MM.1S (cell line): ENCODE data around the gene TSPAN3.

ENCODE experiments used
- DNase-seq: peaks from one replicate; pipeline ENCODE4 v3.0.0-alpha.2; 2015
- H2AFZ ChIP-seq: fragments of 300-600 bp; sonication (generic); 2 replicates; pipeline ENCODE4 v1.6.0; 2016; ENCODE audit warnings: antibody characterized with exemption, low read length
- H3F3A ChIP-seq: fragments of 300-600 bp; sonication (generic); 2 replicates; pipeline ENCODE4 v1.6.1; 2016; ENCODE audit warnings: mild to moderate bottlenecking, antibody characterized with exemption, low read length, moderate library complexity, mixed read lengths; ENCODE audit not compliant: insufficient read depth
- H3K27ac ChIP-seq: fragments of 300-600 bp; sonication (generic); 2 replicates; pipeline ENCODE4 v1.5.1; 2016; ENCODE audit warnings: mild to moderate bottlenecking, low read length
- H3K27me3 ChIP-seq: fragments of 300-600 bp; sonication (generic); replicated peaks from 2 replicates; pipeline ENCODE4 v1.6.0; 2016; ENCODE audit warnings: low read length; ENCODE audit not compliant: insufficient read depth
- H3K36me3 ChIP-seq: fragments of 300-600 bp; sonication (generic); replicated peaks from 2 replicates; pipeline ENCODE4 v1.6.1; 2016; ENCODE audit warnings: mild to moderate bottlenecking, low read length, mixed read lengths; ENCODE audit not compliant: insufficient read depth
- H3K4me1 ChIP-seq: fragments of 300-600 bp; sonication (generic); 2 replicates; pipeline ENCODE4 v1.6.1; 2016; ENCODE audit warnings: low read length, mixed read lengths
- H3K4me2 ChIP-seq: fragments of 300-600 bp; sonication (generic); 2 replicates; pipeline ENCODE4 v1.6.0; 2016; ENCODE audit warnings: low read depth, low read length
- H3K4me3 ChIP-seq: fragments of 300-600 bp; sonication (generic); 2 replicates; pipeline ENCODE4 v1.5.1; 2016; ENCODE audit warnings: low read length, mixed read lengths
- H3K79me2 ChIP-seq: fragments of 300-600 bp; sonication (generic); 2 replicates; pipeline ENCODE4 v1.6.1; 2016; ENCODE audit warnings: mixed run types, low read length, mixed read lengths
- H3K9ac ChIP-seq: fragments of 300-600 bp; sonication (generic); 2 replicates; pipeline ENCODE4 v1.6.1; 2016; ENCODE audit warnings: low read length, mixed read lengths
- H3K9me2 ChIP-seq: fragments of 300-600 bp; sonication (generic); replicated peaks from 2 replicates; pipeline ENCODE4 v1.6.1; 2016; ENCODE audit warnings: mild to moderate bottlenecking, low read length, mixed read lengths; ENCODE audit not compliant: insufficient read depth
- H3K9me3 ChIP-seq: fragments of 300-600 bp; sonication (generic); replicated peaks from 2 replicates; pipeline ENCODE4 v1.6.1; 2016; ENCODE audit warnings: mild to moderate bottlenecking, low read length, mixed read lengths; ENCODE audit not compliant: insufficient read depth
- H4K20me1 ChIP-seq: fragments of 300-600 bp; sonication (generic); 2 replicates; pipeline ENCODE4 v1.6.1; 2016; ENCODE audit warnings: mild to moderate bottlenecking, low read length, moderate library complexity, mixed read lengths; ENCODE audit not compliant: insufficient read depth
- EZH2 ChIP-seq: fragments of 300-600 bp; sonication (generic); optimal IDR thresholded peaks from 2 replicates; pipeline ENCODE3; 2017; ENCODE audit warnings: low read depth, mild to moderate bottlenecking, antibody characterized with exemption, low read length, mixed read lengths
- EZH2phosphoT487 ChIP-seq: fragments of 300-600 bp; sonication (generic); IDR thresholded peaks from 2 replicates; pipeline ENCODE4 v1.6.1; 2018; ENCODE audit warnings: antibody characterized with exemption, low read length
- TF ChIP-seq, protein P1 (sequence below): fragments of 300-600 bp; sonication (generic); IDR thresholded peaks from 2 replicates; pipeline ENCODE4 v1.5.1; 2016; ENCODE audit warnings: antibody characterized with exemption, low read length, mixed read lengths

TSPAN3 gene

DNA sequence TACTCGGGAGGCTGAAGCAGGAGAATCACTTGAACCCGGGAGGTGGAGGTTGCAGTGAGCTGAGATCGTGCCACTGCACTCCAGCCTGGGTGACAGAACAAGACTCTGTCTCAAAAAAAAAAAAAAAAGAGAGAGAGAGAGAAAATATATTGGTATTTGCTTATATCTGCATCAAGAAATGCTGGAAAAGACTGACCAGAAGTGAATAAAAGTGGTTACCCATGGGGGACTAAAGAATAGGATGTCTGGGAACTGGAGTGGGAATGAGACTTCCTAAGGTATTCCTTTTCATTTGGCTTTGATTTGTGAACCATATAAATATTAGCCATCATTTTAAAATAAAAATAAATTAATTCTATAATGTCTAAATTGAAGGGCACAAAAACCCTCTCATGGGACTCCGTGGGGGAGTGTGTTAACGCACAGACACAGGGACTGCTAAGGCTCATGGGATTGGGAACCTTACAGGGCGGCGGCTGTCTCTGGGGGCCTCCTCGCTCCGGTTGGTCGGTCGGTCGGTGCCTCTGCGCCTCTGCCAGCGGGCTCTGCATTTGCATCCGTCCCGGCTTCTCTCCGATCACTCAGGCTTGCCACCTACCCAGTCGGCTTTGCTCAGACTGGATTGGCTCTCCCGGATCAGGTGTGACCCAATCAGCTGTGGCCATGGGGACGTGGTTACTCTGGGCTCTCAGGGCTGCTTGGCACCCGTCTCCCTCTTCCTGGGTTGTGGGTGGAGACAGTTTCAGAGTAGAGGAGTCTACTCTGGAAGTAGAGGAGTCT is 12.7 kb upstream of the TSPAN3 start:
- Histone ChIP-seq H3K79me2 (no peaks in the 10 kb centered on the region), H3K9ac (no peak overlapping the region), H3K27me3 (no peaks in the 10 kb centered on the region), H2AFZ (no peak overlapping the region), H3K4me3 (no peak overlapping the region), H3K4me1 (no peaks in the 10 kb centered on the region), H3K27ac (no peak overlapping the region), H3K9me2 (no peaks in the 10 kb centered on the region), H4K20me1 (no peaks in the 10 kb centered on the region), H3F3A (no peaks in the 10 kb centered on the region), H3K9me3 (no peaks in the 10 kb centered on the region), H3K36me3 (no peaks in the 10 kb centered on the region), H3K4me2 (no peak overlapping the region)
- no peak for TF ChIP-seq EZH2phosphoT487
- TF ChIP-seq, protein P1, sequence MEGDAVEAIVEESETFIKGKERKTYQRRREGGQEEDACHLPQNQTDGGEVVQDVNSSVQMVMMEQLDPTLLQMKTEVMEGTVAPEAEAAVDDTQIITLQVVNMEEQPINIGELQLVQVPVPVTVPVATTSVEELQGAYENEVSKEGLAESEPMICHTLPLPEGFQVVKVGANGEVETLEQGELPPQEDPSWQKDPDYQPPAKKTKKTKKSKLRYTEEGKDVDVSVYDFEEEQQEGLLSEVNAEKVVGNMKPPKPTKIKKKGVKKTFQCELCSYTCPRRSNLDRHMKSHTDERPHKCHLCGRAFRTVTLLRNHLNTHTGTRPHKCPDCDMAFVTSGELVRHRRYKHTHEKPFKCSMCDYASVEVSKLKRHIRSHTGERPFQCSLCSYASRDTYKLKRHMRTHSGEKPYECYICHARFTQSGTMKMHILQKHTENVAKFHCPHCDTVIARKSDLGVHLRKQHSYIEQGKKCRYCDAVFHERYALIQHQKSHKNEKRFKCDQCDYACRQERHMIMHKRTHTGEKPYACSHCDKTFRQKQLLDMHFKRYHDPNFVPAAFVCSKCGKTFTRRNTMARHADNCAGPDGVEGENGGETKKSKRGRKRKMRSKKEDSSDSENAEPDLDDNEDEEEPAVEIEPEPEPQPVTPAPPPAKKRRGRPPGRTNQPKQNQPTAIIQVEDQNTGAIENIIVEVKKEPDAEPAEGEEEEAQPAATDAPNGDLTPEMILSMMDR, result no peak
- TF ChIP-seq EZH2, result no peak
- no peak for DNase-seq

DNA sequence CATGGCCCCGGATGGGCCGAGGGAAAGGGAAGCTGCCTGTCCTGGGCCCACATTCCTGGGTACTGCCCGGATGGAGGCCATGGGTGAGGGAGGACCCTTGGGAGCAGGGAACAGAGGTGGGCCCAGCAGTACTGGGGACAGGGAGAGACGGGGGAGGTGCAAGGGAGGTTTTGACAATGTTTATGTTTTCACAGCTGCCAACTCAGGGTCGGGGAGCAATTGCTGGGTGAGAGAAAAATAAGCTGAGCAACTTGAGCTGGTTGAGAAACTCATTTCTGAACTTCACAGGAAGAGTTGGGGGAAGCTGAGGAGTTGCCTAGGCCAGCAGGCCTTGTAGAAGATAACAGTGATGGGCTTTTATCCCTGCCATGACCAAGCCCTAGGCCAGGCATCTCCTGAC is 11.1 kb upstream of the TSPAN3 start:
- H3K9me3 ChIP-seq, result no peaks in the 10 kb centered on the region
- H3K9ac ChIP-seq, result no peak overlapping the region
- no peak for TF ChIP-seq EZH2
- no peaks in the 10 kb centered on the region for H3K27me3 ChIP-seq
- no peak overlapping the region for H3K27ac ChIP-seq
- no peaks in the 10 kb centered on the region for H4K20me1 ChIP-seq
- H3K79me2 ChIP-seq, result no peaks in the 10 kb centered on the region
- no peaks in the 10 kb centered on the region for H3K4me1 ChIP-seq
- H3K36me3 ChIP-seq, result no peaks in the 10 kb centered on the region
- DNase-seq, result no peak
- no peaks in the 10 kb centered on the region for H3K9me2 ChIP-seq
- no peaks in the 10 kb centered on the region for H3F3A ChIP-seq
- H3K4me3 ChIP-seq, result no peak overlapping the region
- H2AFZ ChIP-seq, result no peak overlapping the region
- H3K4me2 ChIP-seq, result no peak overlapping the region

DNA sequence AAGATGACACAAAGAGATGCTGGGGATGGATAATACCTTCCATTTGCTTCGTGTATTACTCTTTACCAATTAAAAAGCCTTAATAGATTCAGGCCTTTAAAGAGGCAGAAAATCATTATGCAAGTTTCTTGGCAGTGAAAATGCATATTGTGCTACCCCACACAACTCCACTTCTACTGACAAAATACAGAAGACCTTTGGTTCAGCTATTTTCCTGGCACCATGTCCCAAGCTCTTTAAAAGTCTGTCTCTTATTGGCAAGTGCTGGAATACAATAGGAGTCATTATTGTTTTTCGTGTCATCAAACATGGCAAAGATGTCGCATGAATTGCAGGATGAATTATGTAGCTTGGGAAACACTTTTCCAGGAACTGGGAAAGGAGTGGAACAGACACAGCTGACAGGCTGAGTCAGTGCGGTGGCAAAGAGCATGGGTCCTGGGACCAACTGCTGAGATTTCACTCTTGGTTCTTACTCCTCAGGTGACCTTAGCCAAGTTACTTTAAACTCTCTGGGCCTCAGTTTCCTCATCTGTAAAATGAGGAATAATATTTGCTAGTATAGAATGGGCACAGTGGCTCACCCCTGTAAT is 5.5 kb upstream of the TSPAN3 start:
- TF ChIP-seq EZH2phosphoT487 (no peak), EZH2 (no peak)
- TF ChIP-seq, protein P1, result no peak
- no peaks in the 10 kb centered on the region; the same call in 1 of the 2 replicates for H3K27me3 ChIP-seq

DNA sequence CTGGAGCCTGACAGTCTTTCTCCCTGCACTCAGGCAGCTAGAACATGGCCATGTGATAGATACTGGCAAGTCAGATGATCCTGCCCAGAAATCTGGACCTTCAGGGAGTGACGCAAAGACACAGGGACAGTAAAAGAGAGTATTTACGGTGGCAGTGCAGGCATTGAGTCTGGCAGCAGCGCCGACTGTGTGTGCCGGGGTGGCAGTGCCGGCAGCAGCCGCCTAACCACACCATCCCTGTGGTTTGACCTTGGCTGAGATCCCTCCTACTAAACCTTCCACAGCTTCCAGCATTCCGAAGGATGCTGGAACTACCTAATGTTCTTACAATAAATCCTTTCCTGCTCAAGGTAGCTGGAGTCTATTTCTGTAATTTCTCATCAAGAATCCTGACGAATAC is 4.6 kb upstream of the TSPAN3 start:
- Histone ChIP-seq H3K4me1 (peaks cover 4% of the 10 kb centered on the region), H3K4me3 (no peak overlapping the region), H3F3A (no peaks in the 10 kb centered on the region), H3K4me2 (no peak overlapping the region), H3K36me3 (no peaks in the 10 kb centered on the region), H3K9me2 (no peaks in the 10 kb centered on the region), H3K27ac (no peak overlapping the region), H4K20me1 (no peaks in the 10 kb centered on the region), H3K9me3 (no peaks in the 10 kb centered on the region), H3K9ac (no peak overlapping the region), H3K27me3 (no peaks in the 10 kb centered on the region; the same call in 1 of the 2 replicates), H3K79me2 (no peaks in the 10 kb centered on the region), H2AFZ (no peak overlapping the region)
- DNase-seq, result no peak
- TF ChIP-seq EZH2phosphoT487, result no peak
- TF ChIP-seq EZH2, result no peak
- TF ChIP-seq, protein P1, result no peak

More for the DNA sequence above, 5.5 kb upstream of the TSPAN3 start:
- H3F3A ChIP-seq, result no peaks in the 10 kb centered on the region
- H3K9me3 ChIP-seq, result no peaks in the 10 kb centered on the region
- DNase-seq, result no peak
- H3K9me2 ChIP-seq, result no peaks in the 10 kb centered on the region
- H3K4me3 ChIP-seq, result no peak overlapping the region
- H2AFZ ChIP-seq, result no peak overlapping the region
- no peak overlapping the region for H3K9ac ChIP-seq
- no peaks in the 10 kb centered on the region for H3K79me2 ChIP-seq
- H3K27ac ChIP-seq, result no peak overlapping the region
- no peaks in the 10 kb centered on the region for H4K20me1 ChIP-seq
- no peaks in the 10 kb centered on the region for H3K36me3 ChIP-seq
- no peak overlapping the region for H3K4me2 ChIP-seq
- H3K4me1 ChIP-seq, result peaks cover under 1% of the 10 kb centered on the region; the same call in 1 of the 2 replicates
